Breast epithelium (tissue), 4 donors: ENCODE results near the gene SNX27. TPM values are rescaled to one million over a fixed set of nuclear protein-coding genes. Genes with fewer than 3 reads are reported as not detected.

Experiments used
- DNase-seq, 2 donors: peaks; one replicate each; pipeline ENCODE4 v3.0.0-alpha.2; 2019; ENCODE audit warnings: low spot score in 2 of 2
- H3K27ac ChIP-seq, 2 donors: fragments of 200-600 bp; sonication (generic) in 1 of 2; one replicate each; pipeline ENCODE4 v1.5.1; 2016 to 2019; ENCODE audit warnings: mild to moderate bottlenecking in 1 of 2
- H3K27me3 ChIP-seq, 2 donors: fragments of 200-600 bp; sonication (generic) in 1 of 2; one replicate each; pipeline versions ENCODE4 v1.5.1 to v1.6.0; 2017 to 2019; ENCODE audit warnings: control low read depth in 1 of 2, mild to moderate bottlenecking in 1 of 2
- H3K36me3 ChIP-seq: fragments of 200-600 bp; one replicate; pipeline ENCODE4 v1.5.1; 2019
- H3K4me1 ChIP-seq, 2 donors: fragments of 200-600 bp; sonication (generic); one replicate each; pipeline ENCODE4 v1.5.1; 2016 to 2019; ENCODE audit warnings: control low read depth in 1 of 2
- H3K4me3 ChIP-seq, 3 donors: fragments of 200-600 bp; sonication (generic); 1 replicate in 2 of 3; 2 replicates in 1 of 3; pipeline ENCODE4 v1.5.1; 2016 to 2019; ENCODE audit warnings: mild to moderate bottlenecking in 3 of 3, moderate library complexity in 2 of 3
- H3K9me3 ChIP-seq, 2 donors: fragments of 200-600 bp; sonication (generic) in 1 of 2; one replicate each; pipeline ENCODE4 v1.5.1; 2016 to 2019; ENCODE audit warnings: control low read depth in 1 of 2
- CTCF ChIP-seq, 3 donors: fragments of 450-650 bp; IDR thresholded peaks; one replicate each; pipeline ENCODE4 v1.5.1; 2016 to 2017; ENCODE audit warnings: antibody characterized with exemption in 3 of 3, mild to moderate bottlenecking in 3 of 3, moderate library complexity in 3 of 3
- POLR2A ChIP-seq: fragments of 450-650 bp; IDR thresholded peaks from one replicate; pipeline ENCODE4 v1.6.1; 2016; ENCODE audit warnings: antibody characterized with exemption, mild to moderate bottlenecking, moderate library complexity
- POLR2AphosphoS5 ChIP-seq, 3 donors: sonication (generic); formaldehyde crosslinking; IDR thresholded peaks; one replicate each; pipeline ENCODE4 v1.6.1; 2017; ENCODE audit warnings: antibody characterized with exemption in 3 of 3
- intact Hi-C: fragments of 100-400 bp; cut with DNase I; formaldehyde crosslinking; loops from one replicate; pipeline ENCODE4 v1.15.1; 2023; ENCODE audit warnings: low total_unique reads
- total RNA-seq, 3 donors: library from RNA; depleted of rRNA; stranded (reverse); fragments of >200 nt; gene quantifications; one replicate each; pipeline ENCODE4 v1.1.0, GENCODE V29; 2016

The SNX27 gene
- total RNA-seq, 3 donors from 2014 or later = 41.3 to 46.8 (median 43.6) TPM

- no peaks in the 10 kb centered on the region for H3K27me3 ChIP-seq
- intact Hi-C loops = no loop called here
These were observed 41.0 kb upstream of the SNX27 start for GRCh38 chr1:151570819-151571218.

GRCh38 chr1:151574575-151575529 is 37.0 kb upstream of the SNX27 start:
- no peak for TF ChIP-seq POLR2AphosphoS5 (IDR thresholded peaks at IDR 0.05)
- TF ChIP-seq POLR2A = no peak
- no peak for TF ChIP-seq CTCF (IDR thresholded peaks at IDR 0.05)
- Histone ChIP-seq H3K9me3 (no peaks in the 10 kb centered on the region), H3K36me3 (no peaks in the 10 kb centered on the region), H3K4me1 (no peaks in the 10 kb centered on the region), H3K27me3 (no peaks in the 10 kb centered on the region), H3K27ac (no peak overlapping the region), H3K4me3 (no peak overlapping the region)
- no peak for DNase-seq
- intact Hi-C loops = no loop called here

More at GRCh38 chr1:151570819-151571218, 41.0 kb upstream of the SNX27 start:
- no peak for TF ChIP-seq POLR2AphosphoS5 (IDR thresholded peaks at IDR 0.05)
- no peak for TF ChIP-seq CTCF (IDR thresholded peaks at IDR 0.05)
- TF ChIP-seq POLR2A = no peak
- H3K4me1 ChIP-seq = no peaks in the 10 kb centered on the region
- H3K27ac ChIP-seq = no peak overlapping the region
- no peaks in the 10 kb centered on the region for H3K36me3 ChIP-seq
- no peaks in the 10 kb centered on the region for H3K9me3 ChIP-seq
- DNase-seq = no peak
- no peak overlapping the region for H3K4me3 ChIP-seq

GRCh38 chr1:151577173-151577572 is 34.7 kb upstream of the SNX27 start:
- TF ChIP-seq POLR2AphosphoS5 (IDR thresholded peaks at IDR 0.05) = no peak
- TF ChIP-seq CTCF (IDR thresholded peaks at IDR 0.05) = no peak
- no peak for TF ChIP-seq POLR2A

GRCh38 chr1:151578941-151579340 is 32.9 kb upstream of the SNX27 start:
- Histone ChIP-seq H3K9me3 (no peaks in the 10 kb centered on the region), H3K4me3 (no peak overlapping the region), H3K27ac (no peak overlapping the region), H3K4me1 (no peaks in the 10 kb centered on the region), H3K27me3 (no peaks in the 10 kb centered on the region), H3K36me3 (no peaks in the 10 kb centered on the region)
- DNase-seq = no peak
- intact Hi-C loops = no loop called here
- TF ChIP-seq CTCF (IDR thresholded peaks at IDR 0.05) = no peak
- no peak for TF ChIP-seq POLR2AphosphoS5 (IDR thresholded peaks at IDR 0.05)
- no peak for TF ChIP-seq POLR2A

More at GRCh38 chr1:151577173-151577572, 34.7 kb upstream of the SNX27 start:
- Histone ChIP-seq H3K36me3 (no peaks in the 10 kb centered on the region), H3K9me3 (no peaks in the 10 kb centered on the region), H3K4me3 (no peak overlapping the region), H3K27ac (no peak overlapping the region), H3K27me3 (no peaks in the 10 kb centered on the region), H3K4me1 (no peaks in the 10 kb centered on the region)
- intact Hi-C loops = no loop called here
- no peak for DNase-seq
